GM12865 (cell line): ENCODE data around the gene TP53BP2.

Experiments used
- DNase-seq: peaks from one replicate; pipeline ENCODE4 v3.0.0; 2010; ENCODE audit warnings: low read depth
- H3K4me3 ChIP-seq: 2 replicates; pipeline ENCODE4 v1.5.1; 2011; ENCODE audit warnings: mild to moderate bottlenecking, low read depth, low read length, control low read depth
- CTCF ChIP-seq: IDR thresholded peaks from 2 replicates; pipeline ENCODE4 v1.5.1; 2011; ENCODE audit warnings: low read length, control low read depth, low read depth, inconsistent platforms; ENCODE audit not compliant: insufficient read depth; ENCODE audit errors: missing control alignments

The TP53BP2 gene

GRCh38 chr1:223788746-223789415, 56.9 kb downstream of the TP53BP2 start:
- TF ChIP-seq CTCF = no peak
- no peak for DNase-seq

GRCh38 chr1:223785808-223786207, 59.9 kb downstream of the TP53BP2 start:
- H3K4me3 ChIP-seq = no peak overlapping the region
- DNase-seq = no peak
- no peak for TF ChIP-seq CTCF

More at GRCh38 chr1:223788746-223789415, 56.9 kb downstream of the TP53BP2 start:
- H3K4me3 ChIP-seq = no peak overlapping the region

- H3K4me3 ChIP-seq = no peak overlapping the region
- no peak for DNase-seq
Observed at GRCh38 chr1:223784541-223784940, 61.2 kb downstream of the TP53BP2 start.

GRCh38 chr1:223783676-223784075, 62.1 kb downstream of the TP53BP2 start:
- no peak overlapping the region for H3K4me3 ChIP-seq
- DNase-seq = no peak
- no peak for TF ChIP-seq CTCF

More at GRCh38 chr1:223784541-223784940, 61.2 kb downstream of the TP53BP2 start:
- TF ChIP-seq CTCF = no peak

- DNase-seq = peak; percentile 15
- H3K4me3 ChIP-seq = no peak overlapping the region
- no peak for TF ChIP-seq CTCF
Observed at GRCh38 chr1:223780949-223781348, 64.8 kb downstream of the TP53BP2 start.

GRCh38 chr1:223780318-223780717, 65.4 kb downstream of the TP53BP2 start:
- DNase-seq = no peak
- no peak for TF ChIP-seq CTCF
- no peak overlapping the region for H3K4me3 ChIP-seq

GRCh38 chr1:223776826-223777454, 68.8 kb downstream of the TP53BP2 start:
- H3K4me3 ChIP-seq = no peak overlapping the region
- no peak for TF ChIP-seq CTCF
- no peak for DNase-seq
